22Rv1 (cell line): ENCODE results near the gene COL6A3.

Source experiments
- CTCF ChIP-seq: fragments of 450-650 bp; IDR thresholded peaks from 2 replicates; pipeline ENCODE4 v1.5.1; 2017; ENCODE audit warnings: mild to moderate bottlenecking
- ZFX ChIP-seq: fragments of 450-650 bp; IDR thresholded peaks from 2 replicates; pipeline ENCODE4 v1.6.1; 2017; ENCODE audit warnings: antibody characterized with exemption, borderline replicate concordance

GRCh38 chr2:237441605-237442274, 27.8 kb upstream of the COL6A3 start:
- TF ChIP-seq CTCF (no peak), ZFX (no peak)
